Urinary bladder (tissue), 4 donors: Measurements from ENCODE around the gene GLYR1. TPM values are rescaled to one million over a fixed set of nuclear protein-coding genes. Genes with fewer than 3 reads are reported as not detected.
A peak's percentile ranks its signal among the peaks of the same experiment; 100 is the strongest.
"Not testable (repeated sequence)": the region's sequence is repeated elsewhere in the genome, so short reads cannot be mapped to it uniquely, and the experiment has no call there.

Experiments
- DNase-seq: peaks from one replicate; pipeline ENCODE4 v3.0.0-alpha.2; 2015; ENCODE audit errors: extremely low spot score
- H3K27ac ChIP-seq: one replicate; pipeline ENCODE4 v1.5.1; 2013; ENCODE audit warnings: low read depth, mild to moderate bottlenecking, moderate library complexity
- H3K36me3 ChIP-seq: one replicate; pipeline ENCODE4 v1.6.1; 2013; ENCODE audit warnings: mild to moderate bottlenecking, moderate library complexity; ENCODE audit not compliant: insufficient read depth
- H3K4me1 ChIP-seq: one replicate; pipeline ENCODE4 v1.6.1; 2013; ENCODE audit warnings: mild to moderate bottlenecking, moderate library complexity; ENCODE audit not compliant: insufficient read depth
- H3K4me3 ChIP-seq: one replicate; pipeline ENCODE4 v1.5.1; 2013; ENCODE audit warnings: low read depth, low read length
- WGBS: extraction: QIAGEN DNeasy Blood & Tissue Kit; methylation state at CpG from one replicate; pipeline ENCODE4 v1.1.7; 2013; 5-methylcytosine and 5-hydroxymethylcytosine counted together
- polyA plus RNA-seq: library from polyadenylated mRNA; stranded (reverse); fragments of 200-250 nt; gene quantifications from one replicate; pipeline ENCODE4 v1.2.3, GENCODE V29; 2013
- total RNA-seq: library from RNA; depleted of rRNA; stranded (reverse); fragments of >200 nt; gene quantifications from one replicate; pipeline ENCODE4 v1.2.3, GENCODE V29; 2014
- donor health status: healthy with polysubstance abuse.
- donor health status: healthy.

GLYR1 gene
- total RNA-seq: 44.4 TPM
- polyA plus RNA-seq: 60.3 TPM

DNA sequence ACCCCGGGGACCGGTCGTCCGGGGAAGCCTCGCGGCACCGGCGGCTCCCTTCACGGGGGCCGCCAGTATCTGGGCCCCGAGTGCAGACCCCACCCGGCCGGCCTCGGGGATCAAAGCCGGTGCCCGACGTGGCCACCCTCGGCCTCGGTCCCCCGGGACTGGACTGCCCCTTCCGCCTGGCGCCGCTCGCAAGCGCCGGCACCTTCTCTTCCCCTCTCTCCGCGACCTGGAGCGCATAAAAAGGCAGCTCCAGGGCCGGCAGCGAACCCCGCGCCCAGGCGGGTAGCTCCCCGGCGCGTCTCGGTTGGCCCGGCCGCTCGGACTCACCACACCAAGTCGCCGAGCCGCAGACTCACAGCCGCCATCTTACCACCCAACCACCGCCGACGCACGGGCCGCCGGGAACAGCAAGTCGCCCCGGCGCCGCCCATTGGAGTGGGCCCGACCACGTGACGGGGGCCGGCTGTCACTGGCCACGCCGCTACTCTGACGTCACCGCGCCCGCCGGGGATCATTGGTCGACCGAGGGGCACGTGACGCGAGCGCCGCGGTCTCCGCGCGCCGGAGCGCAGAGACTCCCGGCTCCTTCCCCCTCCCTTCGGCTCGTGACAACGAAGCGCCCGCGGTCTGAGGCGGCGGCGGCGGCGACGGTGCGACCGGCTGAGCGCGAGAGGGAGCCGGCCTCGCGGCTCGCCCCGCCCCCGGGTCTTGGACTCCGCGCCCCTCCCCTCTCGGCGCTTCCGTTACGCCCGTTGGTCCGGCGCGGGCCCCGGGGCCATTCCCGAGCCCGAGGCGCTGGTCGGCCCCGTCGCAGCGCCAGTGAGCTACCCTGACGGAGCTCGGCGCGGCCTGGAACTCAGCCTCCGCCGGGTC is at the start of gene GLYR1, which contains the start of gene UBN1:
GLYR1 (minus strand) TSS at position 388 of the 873 bp plus-strand sequence; CDS start at position 365, 23 bp downstream.
UBN1 (plus strand) TSS at position 581 of the 873 bp plus-strand sequence. CDS start 5,437 bp downstream, outside the sequence.
- no peaks in the 10 kb centered on the region for H3K36me3 ChIP-seq
- DNase-seq: peak; percentile 90
- peaks cover 4% of the 10 kb centered on the region for H3K4me1 ChIP-seq
- WGBS: under 1% methylated on average over 126 of the region's 126 CpGs
- peak within 1 kb of the TSS; percentile 96 for H3K4me3 ChIP-seq
- peak within 1 kb of the TSS; percentile 95 for H3K27ac ChIP-seq

- not testable (repeated sequence) for H3K4me3 ChIP-seq, H3K4me1 ChIP-seq, H3K27ac ChIP-seq, DNase-seq, H3K36me3 ChIP-seq
- 93% methylated on average over 9 of the region's 9 CpGs for WGBS
These were observed 49.7 kb upstream of the GLYR1 start for GRCh38 chr16:4896761-4897160.

GRCh38 chr16:4895366-4895765 is 48.3 kb upstream of the GLYR1 start:
- no peaks in the 10 kb centered on the region for H3K4me1 ChIP-seq
- peaks cover 3% of the 10 kb centered on the region for H3K36me3 ChIP-seq

DNA sequence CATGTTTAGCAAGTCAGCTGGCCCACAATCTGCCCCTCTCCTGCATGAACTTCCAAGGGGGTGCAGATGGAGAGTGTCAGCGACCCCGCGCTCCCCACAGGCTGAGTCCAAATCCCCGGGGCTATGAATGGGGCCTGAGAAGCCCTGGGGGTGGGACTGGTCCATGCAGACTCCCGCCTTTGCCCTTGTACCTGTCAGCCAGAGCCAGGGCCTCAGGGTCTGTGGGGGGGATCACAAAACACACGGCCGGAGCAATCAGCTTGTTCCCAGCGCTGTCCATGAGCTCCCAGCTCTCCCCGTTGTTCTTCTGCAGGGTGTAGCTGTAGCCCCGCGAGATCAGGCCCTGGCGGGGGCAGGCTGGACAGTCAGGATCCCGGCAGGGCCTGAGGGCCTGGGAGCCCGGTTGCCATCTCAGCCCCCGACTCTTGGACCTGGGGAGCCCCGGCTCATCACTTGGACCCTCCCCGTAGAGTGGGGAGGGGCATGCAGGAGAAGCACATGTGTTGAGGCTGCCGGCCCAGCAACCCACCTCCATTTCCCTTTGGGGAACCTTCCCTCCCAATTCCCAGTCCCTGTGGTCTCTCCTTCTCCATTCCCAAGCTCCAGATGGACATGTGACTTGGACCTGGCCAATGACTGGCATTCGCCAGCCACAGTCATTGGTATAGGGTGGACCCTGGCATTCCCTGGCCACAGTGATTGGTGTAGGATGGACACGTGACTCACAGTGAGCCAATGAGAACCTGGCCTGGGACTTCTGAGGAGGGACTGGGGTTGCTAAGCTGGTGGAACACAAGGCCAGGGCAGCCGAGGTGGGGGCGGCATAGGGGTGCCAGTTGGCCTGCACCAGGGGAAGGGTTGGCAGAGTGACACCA is 47.4 kb upstream of the GLYR1 start:
- H3K4me3 ChIP-seq: no peak overlapping the region
- 86% methylated on average over 22 of the region's 22 CpGs for WGBS
- no peak for DNase-seq
- no peaks in the 10 kb centered on the region for H3K4me1 ChIP-seq
- H3K27ac ChIP-seq: no peak overlapping the region
- H3K36me3 ChIP-seq: peaks cover 3% of the 10 kb centered on the region

More at GRCh38 chr16:4895366-4895765, 48.3 kb upstream of the GLYR1 start:
- 92% methylated on average over 13 of the region's 13 CpGs for WGBS
- Histone ChIP-seq H3K4me3 (no peak overlapping the region), H3K27ac (no peak overlapping the region)
- DNase-seq: no peak

- no peaks in the 10 kb centered on the region for H3K36me3 ChIP-seq
These were observed 46.2 kb upstream of the GLYR1 start for GRCh38 chr16:4893103-4893862.

DNA sequence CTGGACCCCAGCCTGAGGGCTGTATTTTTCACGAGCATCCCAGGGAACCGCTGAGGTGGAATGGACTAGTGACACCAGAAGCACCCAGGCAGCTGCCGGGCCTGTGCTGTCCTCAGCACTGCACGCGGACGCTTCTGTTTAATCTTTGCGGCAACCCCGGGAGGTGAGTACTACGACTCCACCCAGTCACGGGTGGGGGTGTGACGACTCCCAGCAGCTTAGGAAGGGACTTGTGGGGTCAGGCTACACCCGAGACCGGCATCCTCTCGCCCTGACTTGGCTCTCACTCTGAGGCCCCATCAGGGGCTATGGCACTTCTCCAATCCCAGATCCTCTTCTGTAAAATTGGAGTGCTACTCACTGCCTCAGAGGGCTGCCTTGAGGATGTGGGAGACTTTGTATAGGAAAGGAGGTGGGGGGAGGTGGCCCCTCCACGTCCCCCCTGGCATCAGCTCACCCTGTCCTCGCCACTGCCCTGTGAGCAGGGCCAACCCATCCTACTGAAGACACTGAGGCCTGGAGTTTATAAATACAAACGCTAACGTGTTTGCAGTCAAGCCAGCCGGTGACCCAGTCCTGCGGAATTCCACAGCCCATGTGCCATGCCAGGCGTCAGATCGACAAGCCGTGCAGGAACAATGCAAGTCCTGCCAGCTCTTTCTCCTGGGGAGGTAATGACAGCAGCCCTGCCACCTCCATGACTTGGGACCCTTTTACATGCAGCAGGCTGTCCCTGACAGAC is 45.4 kb upstream of the GLYR1 start:
- Histone ChIP-seq H3K4me3 (no peak overlapping the region), H3K4me1 (no peaks in the 10 kb centered on the region), H3K27ac (no peak overlapping the region), H3K36me3 (no peaks in the 10 kb centered on the region)
- WGBS: 22% methylated on average over 23 of the region's 23 CpGs
- DNase-seq: no peak

More at GRCh38 chr16:4893103-4893862, 46.2 kb upstream of the GLYR1 start:
- DNase-seq: no peak
- no peak overlapping the region for H3K4me3 ChIP-seq
- H3K4me1 ChIP-seq: no peaks in the 10 kb centered on the region
- H3K27ac ChIP-seq: no peak overlapping the region
- WGBS: 89% methylated on average over 26 of the region's 26 CpGs

- H3K36me3 ChIP-seq: no peaks in the 10 kb centered on the region
- no peak for DNase-seq
- H3K4me3 ChIP-seq: no peak overlapping the region
- WGBS: 67% methylated on average over 12 of the region's 12 CpGs
- no peak overlapping the region for H3K27ac ChIP-seq
- H3K4me1 ChIP-seq: no peaks in the 10 kb centered on the region
These were observed 44.8 kb upstream of the GLYR1 start for GRCh38 chr16:4891886-4892216.

DNA sequence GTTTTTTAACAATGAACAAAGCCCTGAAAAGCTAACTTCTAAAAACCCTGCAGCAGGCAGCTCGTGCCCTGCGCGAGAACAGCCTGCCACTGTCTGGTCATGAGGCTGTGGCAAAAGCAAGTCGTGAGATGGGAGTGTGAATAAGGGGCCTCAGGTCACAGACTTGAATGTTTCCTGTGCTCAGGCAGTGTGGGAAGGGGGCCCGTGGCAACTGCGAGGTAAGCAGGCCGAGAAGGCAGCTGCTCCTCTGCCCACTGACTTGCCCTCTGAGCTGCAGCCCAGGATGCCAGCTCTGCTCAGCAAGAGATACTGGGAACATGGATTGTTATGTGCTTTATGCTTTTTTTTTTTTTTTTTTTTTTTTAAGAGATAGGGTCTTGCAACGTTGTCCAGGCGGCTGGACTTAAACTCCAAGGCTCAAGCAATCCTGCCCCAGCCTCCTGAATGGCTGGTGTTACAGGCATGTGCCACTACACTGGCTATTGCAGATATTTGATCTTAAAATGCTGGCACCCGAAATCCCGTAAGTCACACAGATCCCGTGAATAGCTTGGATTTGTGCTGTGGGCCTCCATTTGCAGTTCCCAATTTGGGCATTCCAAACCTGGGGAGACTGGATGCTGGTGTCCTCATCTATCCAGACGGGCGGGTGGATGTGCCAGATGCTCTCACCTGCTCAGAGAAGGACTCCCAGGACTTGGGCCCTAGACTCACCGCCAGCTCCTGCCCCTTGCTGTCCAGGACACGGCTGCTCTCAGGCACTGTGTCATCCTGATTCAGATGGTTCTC is 44.2 kb upstream of the GLYR1 start:
- no peaks in the 10 kb centered on the region for H3K4me1 ChIP-seq
- H3K27ac ChIP-seq: no peak overlapping the region
- no peak overlapping the region for H3K4me3 ChIP-seq
- H3K36me3 ChIP-seq: no peaks in the 10 kb centered on the region
- DNase-seq: no peak
- WGBS: 88% methylated on average over 16 of the region's 16 CpGs

- no peak overlapping the region for H3K4me3 ChIP-seq
- peaks cover 3% of the 10 kb centered on the region for H3K36me3 ChIP-seq
- H3K4me1 ChIP-seq: no peaks in the 10 kb centered on the region
- no peak overlapping the region for H3K27ac ChIP-seq
- no peak for DNase-seq
- WGBS: 95% methylated on average over 16 of the region's 16 CpGs
These were observed 43.6 kb upstream of the GLYR1 start for GRCh38 chr16:4890686-4891085.

DNA sequence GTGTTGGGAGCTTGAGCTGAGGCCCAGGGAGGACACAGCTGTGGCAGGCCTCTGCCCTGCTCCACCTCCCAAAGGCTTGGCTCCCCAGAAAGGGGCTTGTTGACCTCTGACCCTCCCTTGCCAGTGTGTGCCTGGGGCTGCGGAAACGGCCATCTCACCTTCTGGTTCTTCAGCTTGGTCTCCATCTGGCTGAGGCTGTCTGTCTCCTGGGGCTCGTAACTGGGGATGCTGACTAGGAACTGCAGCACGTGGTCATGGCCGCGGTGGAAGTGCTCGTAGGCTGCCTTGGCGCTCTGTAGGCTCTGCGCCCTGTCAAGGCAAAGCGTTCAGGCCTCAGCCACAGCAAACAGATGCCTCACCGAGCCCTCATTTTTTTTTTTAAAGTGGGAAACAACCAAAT is 42.9 kb upstream of the GLYR1 start:
- DNase-seq: no peak
- Histone ChIP-seq H3K4me3 (no peak overlapping the region), H3K36me3 (peaks cover 5% of the 10 kb centered on the region), H3K27ac (no peak overlapping the region), H3K4me1 (no peaks in the 10 kb centered on the region)
- WGBS: 80% methylated on average over 11 of the region's 11 CpGs

GRCh38 chr16:4888428-4889135 is 41.5 kb upstream of the GLYR1 start:
- Histone ChIP-seq H3K4me3 (no peak overlapping the region), H3K4me1 (no peaks in the 10 kb centered on the region), H3K27ac (no peak overlapping the region), H3K36me3 (peaks cover 7% of the 10 kb centered on the region)
- no peak for DNase-seq
- WGBS: 76% methylated on average over 9 of the region's 9 CpGs

DNA sequence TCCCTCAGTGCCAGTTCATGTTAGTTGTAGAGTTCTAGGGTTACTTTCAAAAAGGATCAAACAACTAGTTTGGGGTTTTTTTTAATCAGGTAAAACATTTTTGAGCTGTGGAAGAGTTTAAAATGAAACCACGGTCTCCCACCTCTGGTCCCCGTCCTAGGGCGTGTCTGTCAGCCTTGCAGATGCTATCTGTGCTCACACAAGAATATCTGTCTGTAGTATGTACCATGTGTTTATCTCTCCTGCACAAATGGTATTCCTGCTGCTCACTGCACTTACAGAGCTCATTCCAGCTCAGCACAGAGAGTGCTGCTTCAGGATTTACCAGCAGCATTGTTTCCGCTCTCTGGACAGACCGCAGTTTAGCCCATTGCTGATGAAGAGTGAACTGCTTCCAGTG is 39.1 kb upstream of the GLYR1 start:
- Histone ChIP-seq H3K27ac (no peak overlapping the region), H3K36me3 (peaks cover 7% of the 10 kb centered on the region), H3K4me3 (no peak overlapping the region), H3K4me1 (no peaks in the 10 kb centered on the region)
- DNase-seq: no peak
- 94% methylated on average over 5 of the region's 5 CpGs for WGBS
